ENCODE data around the gene ADTRP.
"Not testable (repeated sequence)": the region's sequence is repeated elsewhere in the genome, so short reads cannot be mapped to it uniquely, and the experiment has no call there.

The ADTRP gene

DNA sequence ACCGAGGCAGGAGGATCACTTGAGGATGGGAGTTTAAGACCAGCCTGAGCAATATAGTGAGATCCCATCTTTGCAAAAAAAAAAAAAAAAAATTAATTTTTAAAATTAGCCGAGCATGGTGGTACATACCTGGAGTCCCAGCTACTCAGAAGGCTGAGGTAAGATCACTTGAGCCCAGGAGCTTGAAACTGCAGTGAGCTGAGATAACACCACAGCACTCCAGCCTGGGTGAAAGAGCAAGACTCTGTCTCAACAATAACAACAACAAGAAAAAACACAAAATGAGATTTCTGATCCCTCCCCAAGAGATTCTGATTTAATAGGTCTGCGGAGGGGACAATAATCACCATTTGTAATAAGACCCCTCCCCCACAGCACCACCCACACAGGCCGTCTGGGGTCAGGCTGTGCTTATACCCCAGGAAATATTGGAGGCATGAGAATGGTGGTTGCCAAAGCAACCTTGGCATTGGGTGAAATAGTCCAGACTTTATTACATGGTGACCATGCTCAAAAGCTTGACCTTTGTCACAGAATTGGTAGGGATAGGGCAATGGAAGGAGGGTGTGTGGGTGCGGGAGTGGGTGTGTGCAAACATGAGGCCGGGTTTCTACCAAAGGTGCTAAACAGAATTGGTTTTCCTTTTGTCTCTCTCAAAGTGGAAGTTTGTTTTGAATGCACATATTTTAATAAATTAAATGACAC, 24.4 kb upstream of the ADTRP start:
- DNase-seq: no peak

DNA sequence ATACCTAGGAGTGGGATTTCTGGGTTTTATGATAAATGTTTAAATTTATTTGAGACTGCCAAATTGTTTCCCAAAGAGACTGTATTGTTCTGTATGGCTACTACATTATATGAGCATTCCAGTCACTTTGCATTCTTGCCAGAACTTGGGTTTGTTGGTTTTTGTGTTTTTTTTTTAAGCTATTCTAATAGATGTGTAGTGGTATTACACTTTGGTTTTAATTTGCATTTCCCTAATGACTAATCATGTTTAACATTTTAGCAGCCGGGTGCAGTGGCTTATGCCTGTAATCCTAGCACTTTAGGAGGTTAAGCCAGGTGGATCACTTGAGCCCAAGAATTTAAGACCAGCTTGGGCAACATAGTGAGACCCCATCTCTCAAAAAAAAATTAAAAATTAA, 21.9 kb upstream of the ADTRP start:
- DNase-seq: not testable (repeated sequence)

DNA sequence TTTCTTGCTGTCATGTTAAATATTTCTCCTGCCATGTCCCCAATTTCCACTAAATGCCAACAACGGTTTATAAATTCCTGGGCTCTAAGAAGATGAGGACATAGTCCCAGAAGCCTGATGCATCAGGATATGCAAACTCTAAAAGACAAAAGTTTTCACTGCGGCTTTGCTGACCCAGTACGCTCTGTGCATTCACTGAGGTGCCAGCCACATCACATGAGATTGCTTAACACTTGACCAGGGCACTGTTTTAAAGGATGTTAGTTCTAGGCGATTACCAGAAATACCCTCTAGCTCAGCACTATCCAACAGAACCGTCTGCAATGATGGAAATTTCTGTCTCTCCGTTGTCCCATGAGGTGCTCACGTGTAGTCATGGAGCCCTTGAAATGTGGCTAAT, 19.9 kb upstream of the ADTRP start:
- DNase-seq: no peak

DNA sequence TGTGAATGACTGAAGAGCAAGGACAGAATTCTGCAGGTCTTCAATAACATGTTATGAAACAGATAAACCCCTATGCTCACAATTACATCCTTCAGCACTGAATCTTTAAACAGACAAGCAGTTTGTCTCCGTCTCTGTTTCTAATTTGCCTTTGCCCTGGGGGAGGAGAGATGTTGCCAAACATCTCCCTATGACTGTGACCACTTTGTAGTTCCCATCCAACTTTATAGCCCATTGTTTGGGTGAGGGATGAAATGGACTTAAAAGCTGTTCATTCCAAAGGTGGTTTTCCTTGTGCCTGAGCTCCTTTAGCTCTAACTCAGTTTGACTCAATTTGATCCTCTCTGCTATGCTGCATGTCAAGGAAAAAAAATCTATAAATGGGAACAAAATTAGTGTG, 19.5 kb upstream of the ADTRP start:
- no peak for DNase-seq

DNA sequence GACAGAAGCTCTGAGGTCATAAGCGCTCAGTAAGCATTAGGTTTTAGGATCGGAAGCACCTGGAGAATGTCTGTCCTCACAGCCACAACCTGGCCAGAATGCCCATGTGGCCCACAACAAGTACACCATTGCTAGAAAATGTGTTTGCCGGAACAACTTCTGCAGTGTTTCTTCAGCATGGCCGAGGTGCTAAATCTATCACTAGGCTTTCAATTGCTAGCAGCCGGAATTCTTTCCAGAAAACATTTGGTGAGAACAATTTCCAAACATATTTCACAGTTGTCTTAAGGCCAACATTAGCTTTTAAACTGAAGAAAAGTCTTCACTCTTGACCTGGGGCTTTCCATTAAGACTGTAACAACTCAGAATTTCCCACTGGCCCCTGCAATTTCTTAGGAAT, 18.2 kb upstream of the ADTRP start:
- no peak for DNase-seq

DNA sequence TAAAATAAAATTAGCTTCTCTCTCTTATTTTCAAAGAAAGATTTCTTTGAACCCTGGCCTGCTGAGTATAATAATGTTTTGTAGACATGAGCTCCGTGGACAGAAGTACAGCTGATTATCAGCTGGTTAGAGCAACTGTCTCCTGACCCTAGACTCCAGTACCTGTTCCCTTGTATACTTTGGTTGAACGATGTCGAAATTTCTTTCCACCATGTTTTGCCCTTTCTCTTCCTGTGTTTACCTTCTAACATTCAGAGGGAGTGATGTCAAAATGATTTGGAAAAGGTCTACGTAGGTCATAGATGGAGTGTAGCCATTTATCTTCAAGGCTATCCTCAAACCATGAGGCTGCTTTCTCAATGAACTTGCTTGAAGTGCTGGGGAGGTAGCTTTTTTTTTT, 16.8 kb upstream of the ADTRP start:
- no peak for DNase-seq

DNA sequence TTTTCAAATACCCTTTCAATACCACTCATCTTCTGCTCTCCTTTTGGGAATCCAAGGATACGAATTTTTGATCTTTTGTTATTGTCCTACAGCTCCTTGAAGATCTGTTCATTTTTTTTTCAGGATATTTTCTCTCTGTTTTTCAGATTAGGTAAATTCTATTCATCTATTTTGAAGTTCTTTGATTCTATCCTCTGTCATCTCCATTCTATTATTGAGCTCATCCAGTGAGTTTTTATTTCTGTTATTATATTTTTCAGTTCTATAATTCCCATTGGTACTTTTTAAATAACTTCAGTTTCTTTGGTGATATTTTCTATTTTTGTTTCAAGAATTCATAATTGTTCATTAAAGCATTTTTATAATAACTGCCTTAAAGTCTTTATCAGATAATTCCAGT, 14.7 kb upstream of the ADTRP start:
- DNase-seq: no peak

DNA sequence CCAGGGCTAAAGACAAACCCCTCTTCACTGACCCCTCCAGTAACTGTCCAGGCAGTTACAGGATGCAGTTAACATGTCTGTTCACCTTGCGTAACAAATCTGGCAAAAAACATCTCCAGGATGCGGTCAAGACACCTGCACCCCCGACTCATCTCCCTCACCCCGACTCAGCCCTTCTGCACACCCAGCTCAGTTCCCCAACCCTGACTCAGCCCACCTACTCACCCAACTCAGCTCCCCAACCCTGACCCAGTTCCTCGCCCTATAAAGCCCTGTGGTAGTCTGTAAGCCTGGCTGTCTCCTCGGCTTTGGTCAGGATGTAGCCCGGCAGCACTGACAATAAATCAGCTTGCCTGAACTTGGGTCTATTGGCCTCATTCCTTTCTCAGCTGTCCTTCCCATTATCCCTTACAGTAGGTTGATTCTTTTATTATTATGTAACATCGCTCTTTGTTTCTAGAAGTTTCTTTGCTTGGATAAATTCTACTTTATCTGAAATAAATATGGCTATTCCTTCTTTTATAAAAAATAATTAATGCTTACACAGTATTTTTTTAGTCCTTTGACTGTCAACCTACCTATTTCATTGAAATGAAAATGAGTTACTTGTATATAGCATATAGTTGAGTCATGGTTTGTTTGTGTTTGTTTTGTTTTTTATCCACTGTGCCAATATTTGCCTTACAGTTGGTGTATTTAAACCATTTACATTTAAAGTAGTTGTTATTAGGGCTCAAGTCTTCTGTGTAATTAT, 12.9 kb upstream of the ADTRP start:
- no peak for DNase-seq

DNA sequence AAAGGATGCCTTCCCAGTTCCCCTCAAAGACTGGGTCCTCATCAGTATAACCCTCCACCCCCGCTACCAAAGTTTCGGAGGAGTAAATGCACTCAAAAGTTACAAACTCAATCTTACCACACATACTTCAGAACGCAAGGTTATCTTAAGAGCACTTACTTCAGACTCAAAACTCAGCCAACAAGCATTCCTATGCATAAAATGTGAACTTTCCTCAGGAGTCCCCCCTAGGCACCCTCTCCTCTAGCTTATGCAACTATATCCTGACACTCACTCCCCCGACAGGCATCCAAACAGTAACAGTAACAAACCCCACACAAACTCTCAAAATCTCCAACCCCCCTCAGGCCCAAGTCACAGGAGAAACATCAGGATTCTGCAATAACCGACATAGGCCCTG, 11.1 kb upstream of the ADTRP start:
- no peak for DNase-seq

DNA sequence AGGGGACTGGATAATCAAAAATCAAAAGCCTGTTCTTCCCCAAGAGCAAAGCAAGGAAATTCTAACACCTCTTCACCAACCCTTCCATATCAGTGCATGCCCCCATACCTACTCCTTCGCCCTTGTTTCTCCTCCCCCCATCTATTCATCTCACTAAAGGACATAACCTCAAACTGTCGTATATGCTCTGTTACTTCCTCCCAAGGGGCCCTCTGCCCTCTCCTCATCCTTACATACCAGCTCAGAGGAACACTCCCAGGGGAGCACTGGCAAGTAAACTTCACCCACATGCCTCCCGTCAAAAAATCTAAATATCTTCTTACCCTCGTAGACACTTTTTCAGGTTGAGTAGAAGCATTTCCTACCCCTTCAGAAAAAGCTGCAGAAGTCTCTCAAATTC, 9.4 kb upstream of the ADTRP start:
- DNase-seq: no peak

DNA sequence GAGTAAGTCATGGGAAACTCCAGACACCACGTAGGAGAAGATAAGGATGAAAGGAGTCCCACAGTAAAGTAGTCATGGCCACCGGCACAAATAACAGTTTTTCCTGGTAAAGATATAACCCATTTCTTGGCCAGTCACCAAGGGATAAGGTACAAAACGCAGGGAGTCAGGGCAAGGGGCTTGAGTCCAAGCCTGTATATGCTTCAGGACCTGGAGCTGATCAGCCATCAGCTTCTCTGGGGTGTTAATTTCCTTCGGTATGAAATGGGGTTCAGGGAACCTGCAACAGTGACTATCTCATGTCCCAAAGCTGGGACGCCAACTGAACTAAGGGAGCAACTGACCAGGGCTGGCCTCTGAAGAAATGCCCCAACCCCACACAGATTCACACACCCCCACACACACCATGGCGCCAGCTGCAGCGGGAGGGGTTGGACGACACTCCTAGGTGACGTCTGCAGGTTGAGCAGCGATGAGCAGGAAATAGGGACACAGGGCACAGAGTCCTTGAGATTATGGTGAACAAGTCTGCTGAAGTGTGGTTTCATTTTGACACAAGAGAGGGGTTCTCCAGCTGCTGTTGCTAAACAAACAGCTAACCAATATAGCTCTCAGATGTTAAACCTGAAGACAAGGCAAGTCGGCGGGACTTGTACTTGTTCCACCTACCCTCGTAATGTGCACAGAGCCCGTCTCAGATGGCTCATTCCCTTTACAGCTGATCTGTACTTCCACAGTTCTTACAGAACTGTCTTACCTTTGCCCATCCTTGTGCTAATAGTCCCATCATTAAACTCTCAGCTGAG, 7.4 kb upstream of the ADTRP start:
- no peak for DNase-seq

DNA sequence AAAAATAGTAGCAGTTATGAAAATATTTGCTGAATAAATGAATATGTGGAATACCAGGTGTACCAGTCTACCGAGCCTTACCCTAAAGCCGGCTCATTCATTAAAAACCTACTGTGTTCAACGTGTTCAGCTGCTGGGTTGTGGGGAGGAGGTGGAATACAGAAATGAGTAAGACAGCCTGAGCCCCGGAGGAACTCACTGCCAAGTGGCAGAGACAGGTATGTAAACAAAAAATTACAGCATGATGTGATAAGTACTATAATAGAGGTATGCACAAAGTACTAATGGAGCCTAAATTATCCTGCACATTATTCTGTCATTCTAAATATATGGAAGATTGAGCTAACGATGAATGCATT, 6.8 kb upstream of the ADTRP start:
- DNase-seq: no peak

DNA sequence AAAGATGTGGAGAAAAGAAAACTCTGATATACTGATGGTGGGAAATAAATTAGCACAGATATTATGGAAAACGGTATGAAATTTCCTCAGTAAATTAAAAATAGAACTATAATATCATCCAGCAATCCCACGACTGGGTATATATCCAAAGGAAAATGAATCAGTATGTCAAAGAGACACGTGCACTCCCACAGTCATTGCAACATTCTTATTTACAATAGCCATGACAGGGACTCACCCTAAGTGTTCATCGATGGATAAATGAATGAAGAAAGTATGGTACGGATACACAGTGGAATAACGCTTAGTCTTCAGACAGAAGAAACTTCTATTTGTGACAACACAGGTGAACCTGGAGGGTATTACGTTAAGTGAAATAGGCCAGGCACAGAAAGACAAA, 5.7 kb upstream of the ADTRP start:
- no peak for DNase-seq

DNA sequence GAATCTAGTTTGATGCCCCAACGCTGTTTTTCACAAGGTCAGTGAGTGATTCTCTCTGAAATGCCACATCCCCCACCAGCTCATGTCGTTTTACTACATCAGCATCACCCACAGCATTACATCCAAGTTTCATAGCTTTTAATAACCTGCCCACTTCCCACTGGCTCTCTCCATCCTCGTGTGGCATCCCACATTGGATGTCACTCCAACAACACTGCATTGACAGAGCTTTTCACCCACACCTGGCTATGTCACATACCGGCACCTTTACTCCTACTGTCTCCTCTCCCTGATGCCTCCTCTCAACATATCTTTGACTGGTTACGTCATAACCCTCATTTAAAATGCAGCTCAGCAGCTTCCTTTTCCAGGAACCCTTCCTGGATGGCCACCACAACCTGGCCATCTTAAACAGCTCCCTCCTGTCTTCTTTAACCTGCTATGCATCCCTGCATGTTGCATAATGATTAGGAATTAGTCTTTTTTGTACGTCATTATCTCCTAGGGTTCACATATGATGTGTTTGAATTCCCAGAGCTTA, 5.0 kb upstream of the ADTRP start:
- no peak for DNase-seq

DNA sequence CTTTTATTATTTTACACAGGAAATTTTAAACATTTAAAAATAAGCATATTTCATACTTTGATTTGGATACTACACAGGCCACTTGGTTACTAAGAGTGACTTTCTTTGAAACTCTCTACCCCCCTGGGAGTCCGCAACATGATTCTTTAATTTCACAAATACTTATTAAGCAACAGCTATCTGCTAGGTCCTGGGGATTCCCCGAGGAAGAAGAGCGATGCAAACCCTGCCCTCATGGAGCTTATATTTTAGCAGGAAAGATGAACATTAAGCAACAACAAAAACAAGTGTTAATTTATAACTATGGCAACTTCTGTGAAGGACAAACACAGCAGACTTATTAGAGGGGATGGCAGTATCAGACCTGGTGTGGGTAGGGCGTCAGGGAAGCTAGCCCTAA, 3.9 kb upstream of the ADTRP start:
- DNase-seq: no peak

DNA sequence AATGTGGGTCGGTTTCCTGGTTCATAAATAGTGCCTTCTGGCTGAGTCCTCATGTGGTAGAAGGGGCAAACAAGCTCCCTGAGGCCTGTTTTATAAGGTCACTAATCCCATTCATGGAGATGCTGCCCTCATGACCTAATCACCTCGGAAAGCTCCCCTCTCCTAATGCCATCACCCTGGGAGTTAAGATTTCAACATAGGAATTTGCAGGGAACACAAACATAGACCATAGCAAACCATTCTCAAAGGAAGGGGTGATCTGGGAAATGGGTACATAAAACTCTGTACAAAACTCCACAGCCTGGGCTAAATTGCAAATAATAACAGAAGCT, 1.5 kb upstream of the ADTRP start:
- no peak for DNase-seq

DNA sequence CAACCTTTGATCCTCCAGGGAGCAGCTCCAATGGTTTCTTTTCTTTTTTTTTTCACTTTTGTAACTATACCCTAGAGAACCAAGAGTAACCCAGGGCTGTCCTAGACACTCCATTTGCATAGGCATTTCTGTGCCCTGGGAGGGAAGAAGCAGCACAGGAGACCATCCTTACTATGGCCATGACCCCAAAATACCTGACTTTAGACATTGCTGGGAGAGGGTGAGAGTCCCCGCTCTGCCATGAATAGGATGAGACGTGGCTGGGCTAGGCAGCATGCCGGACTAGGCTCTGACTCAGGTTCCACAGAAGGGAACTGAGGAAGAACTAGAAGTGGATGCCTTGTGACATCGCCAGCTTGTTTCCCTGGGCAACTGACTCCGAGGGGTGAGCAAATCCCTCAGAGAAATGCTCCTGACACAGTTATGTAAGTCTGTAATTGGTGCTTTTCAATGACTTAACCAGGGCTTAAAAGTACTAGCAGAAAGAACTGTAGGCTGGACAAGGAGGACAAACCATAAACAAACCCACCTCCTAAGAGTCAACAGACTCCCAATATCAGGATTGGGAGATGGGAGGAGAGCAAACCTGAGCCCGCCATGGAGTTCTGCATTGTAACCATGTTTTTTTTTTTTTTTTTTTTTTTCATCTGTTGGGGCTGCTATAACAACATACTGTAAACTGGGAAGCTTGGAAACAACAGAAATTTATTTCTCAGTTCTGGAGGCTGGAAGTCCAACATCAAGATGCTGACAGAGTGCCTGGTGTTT, 910 bp upstream of the ADTRP start:
- DNase-seq: no peak

DNA sequence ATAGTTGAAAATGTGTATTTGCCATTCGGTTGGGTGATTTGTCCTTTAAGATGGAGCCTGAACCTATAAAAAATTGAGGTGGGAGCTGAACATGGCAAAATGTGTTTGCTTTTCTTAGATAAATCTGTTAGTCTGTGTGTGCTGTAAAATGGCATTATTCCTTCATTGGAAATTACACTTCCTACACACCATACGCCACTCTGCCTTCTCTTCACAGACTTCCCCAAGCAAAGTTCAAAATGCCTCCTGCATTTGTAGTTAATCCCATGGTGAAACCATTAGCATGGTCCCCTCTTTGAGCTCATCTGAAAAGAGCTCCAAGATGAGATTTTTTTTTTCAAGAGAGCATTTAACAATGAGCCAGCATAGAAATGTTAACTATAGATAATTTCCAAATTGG, 567 bp downstream of the ADTRP start:
- no peak for DNase-seq

DNA sequence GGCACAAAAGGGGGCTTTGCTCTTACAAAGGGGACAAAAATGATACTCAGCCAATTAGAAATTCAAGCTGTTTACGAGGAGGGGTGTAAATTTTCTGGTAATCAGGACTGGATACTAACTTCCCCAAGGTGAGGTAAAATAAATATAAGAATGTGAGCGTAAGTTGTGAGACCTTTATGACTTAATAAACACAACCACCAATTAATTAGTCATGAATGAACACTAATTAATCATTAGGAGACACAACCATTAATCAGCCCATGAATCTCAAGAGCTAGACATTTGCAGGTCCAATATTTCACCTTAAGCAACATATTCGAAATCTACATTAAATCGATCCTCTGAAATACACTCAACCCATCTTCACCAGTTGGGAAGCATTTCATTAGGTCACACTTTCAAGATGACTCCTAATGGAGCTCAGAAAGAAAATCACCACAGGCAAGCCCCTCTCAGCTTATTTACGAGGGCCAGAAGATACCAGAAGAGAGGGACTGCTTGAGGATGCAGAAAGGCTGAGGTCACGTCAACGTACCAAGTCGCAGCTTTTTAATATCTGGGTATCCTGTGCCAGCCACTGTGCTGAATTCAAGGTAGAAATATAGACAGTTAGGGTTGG, 2.7 kb downstream of the ADTRP start:
- DNase-seq: no peak

DNA sequence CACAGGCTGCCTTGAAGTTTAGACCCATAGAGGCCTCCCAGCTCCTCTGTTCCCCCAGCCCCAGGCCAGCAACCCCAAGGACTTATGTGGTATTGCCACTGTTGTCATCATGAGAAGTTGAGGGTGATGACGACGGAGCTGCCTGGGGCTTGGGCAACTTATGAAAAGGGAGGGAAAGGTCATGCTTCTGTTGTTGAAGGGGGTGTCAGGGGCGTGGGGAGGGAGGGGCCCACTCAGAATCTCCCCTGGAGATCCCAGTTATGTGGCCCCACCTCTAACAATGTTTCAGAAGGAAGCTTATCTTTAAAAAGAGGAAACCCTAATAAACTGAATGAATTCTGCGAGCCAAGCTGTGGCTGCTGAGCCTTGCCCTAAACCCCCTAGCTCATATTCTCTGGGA, 4.2 kb downstream of the ADTRP start:
- DNase-seq: no peak

DNA sequence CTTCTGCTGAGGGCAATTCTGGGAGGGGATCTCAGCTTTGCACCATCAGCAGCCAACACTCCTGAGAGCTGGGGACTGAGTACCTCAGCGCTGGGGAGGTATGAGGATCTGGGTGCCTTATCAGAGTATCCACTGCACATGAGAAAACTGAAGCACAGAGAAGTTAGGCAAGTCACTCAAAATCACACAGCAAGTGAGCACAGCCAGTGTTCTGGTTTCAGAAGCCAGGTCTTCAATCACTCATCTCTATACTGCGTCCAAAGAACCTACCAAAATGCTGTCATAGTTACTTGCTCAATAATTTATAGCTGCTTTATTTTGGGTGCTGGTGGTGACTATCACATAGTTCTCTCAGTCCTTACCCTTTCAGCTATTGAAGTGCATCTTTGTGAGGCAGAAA, 5.0 kb downstream of the ADTRP start:
- DNase-seq: no peak

DNA sequence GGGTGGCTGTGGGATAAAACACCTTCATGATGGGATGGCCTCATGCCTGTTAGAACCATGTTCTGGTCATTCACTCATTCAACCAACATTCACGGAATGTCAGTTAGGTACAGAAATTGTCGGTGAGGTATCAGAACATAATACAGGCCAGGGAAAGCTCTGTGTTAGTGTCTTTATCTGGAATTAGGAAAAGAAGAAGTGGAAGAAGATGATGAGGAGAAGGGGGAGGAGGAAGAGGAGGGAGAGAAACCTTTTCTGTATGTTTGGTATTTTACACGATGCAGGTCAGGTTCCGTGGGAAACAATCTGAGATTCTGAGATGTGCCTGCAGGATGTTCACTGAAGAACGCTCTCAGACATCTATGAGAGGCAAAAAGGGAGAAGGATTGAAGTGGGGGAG, 5.6 kb downstream of the ADTRP start:
- DNase-seq: no peak
